Endothelial cell of umbilical vein (primary cell): ENCODE results near the gene PLPP3.

Experiments used
- CTCF ChIP-seq, 2 donors: IDR thresholded peaks; 1 replicate in 1 of 2; 2 replicates in 1 of 2; pipeline ENCODE4 v1.5.1; 2011; ENCODE audit warnings: low read length in 2 of 2, mild to moderate bottlenecking in 2 of 2, moderate library complexity in 2 of 2, control low read depth in 1 of 2, inconsistent platforms in 1 of 2, low read depth in 1 of 2; ENCODE audit not compliant: insufficient read depth in 1 of 2; ENCODE audit errors: extremely low read depth in 1 of 2
- EZH2 ChIP-seq: IDR thresholded peaks from 2 replicates; pipeline ENCODE4 v1.6.1; 2012; ENCODE audit warnings: borderline replicate concordance, low read depth, mild to moderate bottlenecking, moderate library complexity, low read length, inconsistent platforms; ENCODE audit not compliant: severe bottlenecking
- MAX ChIP-seq: IDR thresholded peaks from 2 replicates; pipeline ENCODE4 v1.6.1; 2011; ENCODE audit not compliant: insufficient read depth, insufficient read length
- POLR2A ChIP-seq: IDR thresholded peaks from 2 replicates; pipeline ENCODE4 v1.6.1; 2012; ENCODE audit warnings: low read depth, mild to moderate bottlenecking, control low read depth, low read length
- POLR2AphosphoS5 ChIP-seq: IDR thresholded peaks from 2 replicates; pipeline ENCODE4 v1.6.1; 2012; ENCODE audit warnings: low read depth, mild to moderate bottlenecking, control low read depth, low read length, moderate library complexity; ENCODE audit not compliant: insufficient read depth

- peak; percentile 51 for TF ChIP-seq MAX
- TF ChIP-seq POLR2AphosphoS5 = no peak
- TF ChIP-seq CTCF (IDR thresholded peaks at IDR 0.05; ENCODE audit: extremely low read depth in 1 of 2, insufficient read depth in 1 of 2, low read depth in 1 of 2, low read length in 2 of 2) = no peak
- TF ChIP-seq EZH2 = no peak
- no peak for TF ChIP-seq POLR2A
These were observed 101.9 kb downstream of the PLPP3 start for GRCh38 chr1:56477164-56478111.
